Hepatocyte (in vitro differentiated cells): Measurements from ENCODE around the gene RAB29. TPM values are rescaled to one million over a fixed set of nuclear protein-coding genes. Genes with fewer than 3 reads are reported as not detected.

Experiments
- DNase-seq: peaks from one replicate; pipeline ENCODE4 v3.0.0-alpha.2; 2016; ENCODE audit warnings: low spot score
- H2AFZ ChIP-seq: fragments of 200-600 bp; sonication (generic); 2 replicates; pipeline ENCODE4 v1.6.0; 2016; ENCODE audit warnings: antibody characterized with exemption, mild to moderate bottlenecking
- H3K27ac ChIP-seq: fragments of 200-600 bp; sonication (generic); 2 replicates; pipeline ENCODE4 v1.5.1; 2016; ENCODE audit warnings: mild to moderate bottlenecking
- H3K27me3 ChIP-seq: fragments of 200-600 bp; sonication (generic); 2 replicates; pipeline ENCODE4 v1.6.1; 2016
- H3K36me3 ChIP-seq: fragments of 200-600 bp; sonication (generic); replicated peaks from 2 replicates; pipeline ENCODE4 v1.5.1; 2016; ENCODE audit warnings: low read depth; ENCODE audit not compliant: insufficient read depth
- H3K4me1 ChIP-seq: fragments of 200-600 bp; sonication (generic); 2 replicates; pipeline ENCODE4 v1.5.1; 2016; ENCODE audit warnings: mild to moderate bottlenecking, moderate library complexity; ENCODE audit not compliant: insufficient read depth
- H3K4me2 ChIP-seq: fragments of 200-600 bp; sonication (generic); 2 replicates; pipeline ENCODE4 v1.6.0; 2016
- H3K4me3 ChIP-seq: fragments of 200-600 bp; sonication (generic); 2 replicates; pipeline ENCODE4 v1.5.1; 2016; ENCODE audit warnings: mild to moderate bottlenecking
- H3K79me2 ChIP-seq: fragments of 200-600 bp; sonication (generic); 2 replicates; pipeline ENCODE4 v1.6.0; 2017; ENCODE audit warnings: mild to moderate bottlenecking
- H3K9me2 ChIP-seq: fragments of 200-600 bp; sonication (generic); replicated peaks from 2 replicates; pipeline ENCODE4 v1.6.0; 2017; ENCODE audit warnings: mild to moderate bottlenecking; ENCODE audit not compliant: insufficient read depth
- H3K9me3 ChIP-seq: fragments of 200-600 bp; sonication (generic); 2 replicates; pipeline ENCODE4 v1.5.1; 2016; ENCODE audit warnings: low read depth, mild to moderate bottlenecking
- H4K20me1 ChIP-seq: fragments of 200-600 bp; sonication (generic); 2 replicates; pipeline ENCODE4 v1.6.0; 2016; ENCODE audit warnings: mild to moderate bottlenecking; ENCODE audit not compliant: insufficient read depth, poor library complexity, severe bottlenecking
- CTCF ChIP-seq: fragments of 200-600 bp; sonication (generic); IDR thresholded peaks from 2 replicates; pipeline ENCODE4 v1.5.1; 2016; ENCODE audit warnings: antibody characterized with exemption, mild to moderate bottlenecking; ENCODE audit not compliant: poor library complexity
- EZH2 ChIP-seq: fragments of 200-600 bp; sonication (generic); IDR thresholded peaks from 2 replicates; pipeline ENCODE4 v1.6.1; 2016; ENCODE audit warnings: antibody characterized with exemption, mild to moderate bottlenecking, borderline replicate concordance
- EZH2phosphoT487 ChIP-seq: fragments of 200-600 bp; sonication (generic); IDR thresholded peaks from one replicate; pipeline ENCODE4 v1.6.1; 2018; ENCODE audit warnings: antibody characterized with exemption, mild to moderate bottlenecking, low read depth, moderate library complexity; ENCODE audit not compliant: unreplicated experiment, severe bottlenecking
- WGBS: methylation state at CpG from one replicate; pipeline ENCODE4 v1.1.6; 2016; ENCODE audit warnings: low lambda C conversion rate; ENCODE audit errors: missing lambda C conversion rate; 5-methylcytosine and 5-hydroxymethylcytosine counted together
- polyA plus RNA-seq: library from polyadenylated mRNA; unstranded; fragments of >200 nt; fragmentation: Nextera tagmentation; extraction: Ambion mirVana; gene quantifications from 2 replicates; pipeline ENCODE4 v1.2.1, GENCODE V29; 2016
- total RNA-seq: library from RNA; depleted of rRNA; stranded (reverse); fragments of >200 nt; gene quantifications from 2 replicates; pipeline ENCODE4 v1.2.3, GENCODE V29; 2014

Gene RAB29
- total and polyA plus RNA-seq, 2 experiments from 2014 or later = 33.3 to 47.5 TPM

- Histone ChIP-seq H3K79me2 (no peaks in the 10 kb centered on the region), H3K27ac (peak overlapping the region; percentile 33), H3K9me3 (no peaks in the 10 kb centered on the region), H2AFZ (no peak overlapping the region), H3K9me2 (no peaks in the 10 kb centered on the region), H3K36me3 (no peaks in the 10 kb centered on the region), H4K20me1 (no peaks in the 10 kb centered on the region), H3K4me3 (no peak overlapping the region), H3K4me1 (no peaks in the 10 kb centered on the region), H3K27me3 (no peaks in the 10 kb centered on the region), H3K4me2 (no peak overlapping the region)
- TF ChIP-seq CTCF = no peak
- DNase-seq = no peak
- WGBS = 41% methylated on average over 4 of the region's 4 CpGs
These were observed 11.3 kb upstream of the RAB29 start for GRCh38 chr1:205786601-205787000.

GRCh38 chr1:205785446-205785845 is 10.2 kb upstream of the RAB29 start:
- H2AFZ ChIP-seq = no peak overlapping the region
- 94% methylated on average over 9 of the region's 9 CpGs for WGBS
- H3K27ac ChIP-seq = no peak overlapping the region
- no peak for TF ChIP-seq CTCF
- TF ChIP-seq EZH2phosphoT487 = no peak
- TF ChIP-seq EZH2 = no peak
- no peaks in the 10 kb centered on the region for H3K27me3 ChIP-seq
- no peaks in the 10 kb centered on the region for H3K9me2 ChIP-seq
- H3K4me3 ChIP-seq = no peak overlapping the region
- no peaks in the 10 kb centered on the region for H4K20me1 ChIP-seq
- no peaks in the 10 kb centered on the region for H3K79me2 ChIP-seq
- no peaks in the 10 kb centered on the region for H3K36me3 ChIP-seq
- H3K4me1 ChIP-seq = no peaks in the 10 kb centered on the region
- no peak overlapping the region for H3K4me2 ChIP-seq
- no peak for DNase-seq
- H3K9me3 ChIP-seq = no peaks in the 10 kb centered on the region

GRCh38 chr1:205783904-205784303 is 8.6 kb upstream of the RAB29 start:
- Histone ChIP-seq H3K4me3 (no peak overlapping the region), H3K9me2 (no peaks in the 10 kb centered on the region), H3K27me3 (no peaks in the 10 kb centered on the region), H4K20me1 (no peaks in the 10 kb centered on the region), H3K79me2 (no peaks in the 10 kb centered on the region), H2AFZ (no peak overlapping the region), H3K36me3 (no peaks in the 10 kb centered on the region), H3K4me1 (no peaks in the 10 kb centered on the region), H3K27ac (no peak overlapping the region), H3K9me3 (no peaks in the 10 kb centered on the region), H3K4me2 (no peak overlapping the region)
- DNase-seq = no peak
- TF ChIP-seq CTCF (no peak), EZH2phosphoT487 (no peak), EZH2 (no peak)
- WGBS = 93% methylated on average over 4 of the region's 4 CpGs

GRCh38 chr1:205783433-205783795 is 8.1 kb upstream of the RAB29 start:
- Histone ChIP-seq H3K9me2 (no peaks in the 10 kb centered on the region), H3K4me3 (no peak overlapping the region), H3K79me2 (no peaks in the 10 kb centered on the region), H3K4me2 (no peak overlapping the region), H4K20me1 (no peaks in the 10 kb centered on the region), H3K36me3 (no peaks in the 10 kb centered on the region), H3K27me3 (no peaks in the 10 kb centered on the region), H3K27ac (no peak overlapping the region), H3K4me1 (no peaks in the 10 kb centered on the region), H2AFZ (no peak overlapping the region), H3K9me3 (no peaks in the 10 kb centered on the region)
- DNase-seq = no peak
- TF ChIP-seq EZH2 (no peak), CTCF (no peak), EZH2phosphoT487 (no peak)
